GM19395 (cell line): Measurements from ENCODE around the gene RASSF4.

Source experiments
- ATAC-seq: cut with Tn5 transposase; IDR thresholded peaks from one replicate; pipeline ENCODE4 v1.9.1; 2021; ENCODE audit warnings: mild to moderate bottlenecking, moderate library complexity; ENCODE audit not compliant: unreplicated experiment

RASSF4 gene

DNA sequence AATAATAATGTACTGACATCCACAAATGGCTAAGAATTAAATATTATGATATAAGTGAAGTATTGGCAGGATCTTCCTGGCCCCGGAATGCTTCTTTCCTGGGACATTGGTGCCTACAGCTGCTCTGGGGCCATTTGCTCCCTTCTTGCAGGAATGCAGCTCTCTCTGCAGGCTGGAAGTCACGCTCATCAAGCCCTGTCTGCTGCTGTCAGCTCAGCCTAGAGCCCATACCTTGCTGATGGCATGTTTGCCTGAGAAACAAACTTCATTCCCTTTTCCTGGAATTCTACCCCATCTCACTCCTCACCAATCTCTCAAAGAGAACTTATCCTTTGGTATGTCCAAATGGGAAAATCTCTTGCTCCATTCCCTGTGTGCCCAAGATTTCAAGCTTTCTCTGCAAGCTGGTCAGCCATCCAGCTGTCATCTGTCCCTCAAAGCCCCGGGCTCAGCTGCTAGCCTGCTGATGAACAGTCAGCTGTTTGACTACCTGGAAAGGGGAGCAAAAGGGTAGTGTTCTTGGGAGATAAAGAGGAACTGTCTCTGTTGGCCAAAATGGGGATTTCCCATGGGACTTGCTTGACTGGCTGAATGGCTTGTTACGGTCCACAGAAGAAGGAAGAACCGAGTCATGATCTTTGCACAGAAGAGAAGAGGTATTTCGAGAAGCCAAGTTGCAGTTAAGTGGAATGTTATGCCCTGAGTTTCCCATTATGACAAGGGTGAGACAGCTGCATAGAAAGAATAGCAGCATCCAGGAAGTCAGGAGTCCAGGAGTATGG lies 12.0 kb upstream of the RASSF4 start:
- ATAC-seq: peak; percentile 71

GRCh38 chr10:44948642-44949041 lies 11.0 kb upstream of the RASSF4 start:
- no peak for ATAC-seq

- ATAC-seq: no peak
These were observed 10.3 kb upstream of the RASSF4 start for GRCh38 chr10:44949127-44949802.

DNA sequence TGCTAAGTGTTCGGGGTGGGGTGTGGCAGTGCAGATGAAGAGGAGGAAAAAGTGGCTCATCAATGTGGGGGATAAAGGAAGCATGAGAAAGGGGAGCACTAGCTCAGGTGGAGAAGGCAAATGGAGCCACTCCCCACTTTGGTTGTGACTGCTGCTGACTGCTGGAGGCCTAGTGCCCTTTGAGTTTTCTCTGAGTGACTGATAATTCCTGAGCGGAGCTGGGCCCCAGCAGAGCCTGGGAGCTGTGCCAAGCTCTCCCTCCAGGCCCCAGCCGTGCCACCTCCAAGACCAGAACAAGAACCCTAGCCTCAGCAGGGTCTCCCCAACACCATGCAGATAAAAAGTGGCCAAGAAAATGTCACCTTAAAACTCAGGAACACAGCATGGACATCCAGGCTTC lies 9.7 kb upstream of the RASSF4 start:
- no peak for ATAC-seq

- no peak for ATAC-seq
These were observed 9.0 kb upstream of the RASSF4 start for GRCh38 chr10:44950326-44951225.

GRCh38 chr10:44951576-44952226 lies 7.9 kb upstream of the RASSF4 start:
- ATAC-seq: no peak

DNA sequence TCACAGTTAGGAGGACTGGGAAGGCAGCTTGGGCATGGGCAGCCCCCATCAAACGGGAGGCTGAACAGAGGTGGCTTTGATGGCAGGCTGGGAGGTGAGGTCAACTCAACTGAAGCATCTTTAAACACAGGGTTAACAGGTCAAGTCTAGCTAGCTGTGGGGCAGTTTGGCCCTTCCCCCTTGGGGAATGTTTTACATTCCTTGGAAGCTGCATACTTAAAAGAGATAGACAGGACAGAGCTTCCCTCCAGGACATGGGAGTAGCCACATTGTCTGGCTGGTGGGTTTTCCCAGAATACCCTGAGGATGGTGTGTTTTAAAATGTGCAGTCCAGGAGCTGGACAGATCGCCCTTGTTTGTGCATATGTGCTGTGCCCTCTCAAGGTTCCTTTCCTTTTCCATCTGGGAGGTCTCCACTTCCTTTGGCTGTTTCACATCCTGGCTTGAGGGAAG lies 6.8 kb upstream of the RASSF4 start:
- ATAC-seq: no peak

GRCh38 chr10:44954042-44954441 lies 5.6 kb upstream of the RASSF4 start:
- ATAC-seq: no peak

DNA sequence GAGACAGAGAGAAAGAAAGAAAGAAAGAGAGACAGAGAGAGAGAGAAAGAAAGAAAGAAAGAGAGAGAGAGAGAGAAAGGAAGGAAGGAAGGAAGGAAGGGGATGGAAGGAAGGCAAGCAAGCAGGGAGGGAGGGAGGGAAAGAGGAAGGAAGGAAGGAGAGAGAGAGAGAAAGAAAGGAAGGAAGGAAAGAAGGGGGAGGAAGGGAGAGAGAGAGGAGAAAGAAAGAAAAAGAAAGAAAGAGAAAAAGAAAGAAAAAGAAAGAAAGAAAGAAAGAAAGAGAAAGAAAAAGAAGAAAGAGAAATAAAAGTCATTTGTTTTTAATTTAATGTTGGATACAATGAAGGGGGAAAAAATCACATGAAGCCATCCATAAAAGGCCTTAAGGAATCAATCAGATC lies 4.6 kb upstream of the RASSF4 start:
- no peak for ATAC-seq

DNA sequence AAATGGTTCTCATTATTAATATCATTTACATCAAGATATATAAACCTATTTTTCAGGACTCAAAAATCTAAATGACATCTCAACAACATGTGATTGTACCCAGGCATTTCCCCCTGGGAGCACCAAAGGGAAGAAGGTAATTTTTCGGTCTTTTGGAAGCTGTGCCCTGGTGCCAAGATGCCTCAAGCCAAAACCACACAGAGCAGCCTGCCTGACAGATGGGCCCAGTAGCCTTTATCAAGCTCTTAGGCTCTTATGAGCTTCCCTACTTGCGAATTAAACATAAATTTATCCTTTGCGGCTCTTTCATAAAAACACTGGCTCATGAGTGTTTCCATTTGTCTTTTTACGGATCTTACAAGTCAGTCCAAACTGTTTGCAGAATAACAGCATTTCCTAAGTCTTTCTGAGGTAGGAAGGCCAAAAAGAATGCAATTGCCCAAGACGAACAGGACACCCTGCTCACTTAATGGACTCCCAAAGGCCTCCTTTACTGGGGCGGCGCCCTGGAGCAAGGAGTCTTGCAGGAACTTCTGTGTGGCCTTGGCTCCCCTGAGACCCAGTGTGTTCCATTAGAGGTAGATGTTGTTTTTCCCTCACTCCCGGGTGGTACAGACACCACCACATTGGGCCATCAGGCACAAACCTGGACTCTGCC lies 4.1 kb upstream of the RASSF4 start:
- no peak for ATAC-seq

- ATAC-seq: no peak
These were observed 3.4 kb upstream of the RASSF4 start for GRCh38 chr10:44956226-44956625.

DNA sequence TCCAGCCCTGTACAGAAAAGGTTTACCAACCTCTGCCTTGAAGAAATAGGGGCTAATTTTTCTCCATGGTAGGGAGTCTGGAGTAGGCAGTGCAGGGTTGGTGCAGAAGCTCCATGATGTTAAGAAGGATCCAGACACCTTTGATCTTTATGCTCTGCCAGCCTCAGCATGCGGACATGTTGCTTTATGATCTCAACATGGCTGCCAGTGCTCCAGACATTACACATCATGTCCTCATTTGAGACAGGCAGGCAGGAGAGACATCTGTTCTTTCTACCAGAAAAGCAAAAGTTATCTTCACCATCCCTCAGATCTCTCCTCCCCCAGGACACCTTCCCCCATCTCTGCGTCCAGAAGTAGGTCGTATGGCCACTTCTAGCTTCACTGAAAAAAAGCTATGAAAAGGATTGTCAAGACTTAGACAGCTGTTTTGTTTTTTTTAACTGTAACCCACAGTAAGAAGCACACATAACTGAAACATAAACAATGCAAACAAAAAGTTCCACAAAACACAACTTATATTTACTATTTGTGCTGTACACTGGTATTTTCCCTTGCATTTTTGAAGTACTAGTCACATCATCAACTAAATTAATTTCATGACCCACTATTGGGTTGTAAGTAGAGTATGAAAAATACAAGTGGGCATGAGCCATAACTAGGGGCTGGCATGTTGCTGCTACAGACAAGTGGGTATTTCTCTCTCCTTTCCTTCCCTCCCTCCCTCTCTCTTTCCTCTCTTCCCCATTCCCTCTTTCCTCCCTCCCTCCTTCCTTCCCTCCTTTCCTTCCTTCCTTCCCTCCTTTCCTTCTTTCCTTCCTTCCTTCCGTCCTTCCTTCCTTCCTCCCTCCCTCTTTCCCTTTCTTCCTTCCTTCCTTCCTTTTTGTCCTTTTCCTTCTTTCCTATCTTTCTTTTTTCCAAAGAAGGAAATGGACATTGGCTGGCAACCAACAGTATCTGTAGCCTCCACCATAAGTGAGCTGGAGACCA lies 2.6 kb upstream of the RASSF4 start:
- no peak for ATAC-seq

- no peak for ATAC-seq
These were observed 1.3 kb upstream of the RASSF4 start for GRCh38 chr10:44958196-44958897.

DNA sequence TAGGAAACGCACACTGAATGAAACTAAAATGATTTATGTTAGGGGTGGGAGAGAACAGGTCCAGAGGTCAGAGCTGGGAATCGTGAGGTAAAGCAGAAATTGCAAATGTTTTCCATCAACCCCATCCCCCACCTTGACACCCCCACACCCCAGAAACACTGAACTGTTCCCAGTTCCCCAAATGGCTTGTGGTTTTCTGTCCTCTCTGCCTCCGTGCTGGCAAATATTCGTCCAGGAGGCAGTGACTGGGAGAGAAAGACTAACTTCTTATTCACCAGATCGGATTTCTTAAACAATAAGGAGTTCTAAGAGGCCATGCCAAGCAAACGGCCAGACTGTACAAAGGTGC lies 730 bp upstream of the RASSF4 start:
- ATAC-seq: no peak

GRCh38 chr10:44960088-44960460 lies 472 bp downstream of the RASSF4 start:
- no peak for ATAC-seq

GRCh38 chr10:44960482-44961229 lies 1.1 kb downstream of the RASSF4 start:
- ATAC-seq: no peak

DNA sequence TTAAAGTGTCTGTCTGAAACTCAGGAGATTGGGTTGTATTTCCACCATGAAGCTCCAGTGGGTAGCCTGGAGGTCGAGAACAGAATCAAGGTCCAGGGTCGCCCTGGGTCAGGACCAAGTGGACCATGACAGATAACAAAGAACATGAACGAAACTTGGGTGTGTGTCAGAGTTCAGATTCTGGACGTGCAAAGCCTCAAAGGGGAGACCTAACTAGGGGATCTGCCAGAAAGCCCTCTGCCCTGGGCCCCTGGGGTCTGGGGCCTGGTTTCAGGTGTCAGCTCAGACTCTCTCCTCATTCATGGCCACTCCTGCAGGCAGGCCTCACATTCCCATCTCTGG lies 1.6 kb downstream of the RASSF4 start:
- no peak for ATAC-seq
